GM21723 (cell line): Measurements from ENCODE around the gene MARCOL.
"Not testable (repeated sequence)": the region's sequence is repeated elsewhere in the genome, so short reads cannot be mapped to it uniquely, and the experiment has no call there.

Source experiments
- ATAC-seq: cut with Tn5 transposase; IDR thresholded peaks from one replicate; pipeline ENCODE4 v1.9.1; 2021; ENCODE audit warnings: mild to moderate bottlenecking, moderate library complexity; ENCODE audit not compliant: unreplicated experiment

Gene MARCOL

GRCh38 chr5:148261221-148261620, 22.9 kb downstream of the MARCOL start:
- no peak for ATAC-seq

- no peak for ATAC-seq
Measured at GRCh38 chr5:148267962-148268361, 29.6 kb downstream of the MARCOL start.

DNA sequence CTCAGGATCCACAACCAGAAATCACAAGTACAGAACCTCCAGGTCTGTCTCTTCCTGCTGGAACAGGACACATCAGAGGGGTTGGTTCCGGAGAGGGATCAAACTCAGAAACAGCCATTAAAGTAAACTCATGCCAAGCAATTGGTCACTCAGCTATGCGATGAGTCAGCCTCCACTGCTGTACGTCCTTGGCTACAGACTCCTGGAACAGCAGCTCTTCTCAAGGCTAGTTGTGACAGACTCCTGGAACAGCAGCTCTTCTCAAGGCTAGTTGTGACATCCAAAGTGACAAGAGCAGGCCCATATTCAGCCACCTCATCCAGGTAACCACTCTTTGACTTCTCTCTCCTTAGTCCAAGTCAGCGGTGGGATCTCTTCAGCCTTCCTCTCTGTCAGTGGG, 30.2 kb downstream of the MARCOL start, which contains the start of gene SPINK13:
Gene SPINK13 (plus strand): TSS at position 229 of the 400 bp plus-strand sequence. CDS start 1,279 bp downstream, outside the sequence.
- ATAC-seq = no peak

DNA sequence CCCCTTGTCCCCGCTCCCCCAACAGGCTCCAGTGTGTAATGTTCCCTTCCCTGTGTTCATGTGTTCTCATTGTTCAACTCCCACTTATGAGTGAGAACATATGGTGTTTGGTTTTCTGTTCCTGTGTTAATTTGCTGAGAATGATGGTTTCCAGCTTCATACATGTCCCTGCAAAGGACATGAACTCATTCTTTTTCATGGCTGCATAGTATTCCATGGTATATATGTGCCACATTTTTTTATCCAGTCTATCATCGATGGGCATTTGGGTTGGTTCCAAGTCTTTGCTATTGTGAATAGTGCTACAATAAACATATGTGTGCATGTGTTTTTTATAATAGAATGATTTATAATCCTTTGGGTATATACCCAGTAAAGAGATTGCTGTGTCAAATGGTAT, 36.8 kb downstream of the MARCOL start:
- ATAC-seq = not testable (repeated sequence)

GRCh38 chr5:148280893-148281292, 42.6 kb downstream of the MARCOL start:
- not testable (repeated sequence) for ATAC-seq

GRCh38 chr5:148281336-148281735, 43.0 kb downstream of the MARCOL start:
- not testable (repeated sequence) for ATAC-seq

DNA sequence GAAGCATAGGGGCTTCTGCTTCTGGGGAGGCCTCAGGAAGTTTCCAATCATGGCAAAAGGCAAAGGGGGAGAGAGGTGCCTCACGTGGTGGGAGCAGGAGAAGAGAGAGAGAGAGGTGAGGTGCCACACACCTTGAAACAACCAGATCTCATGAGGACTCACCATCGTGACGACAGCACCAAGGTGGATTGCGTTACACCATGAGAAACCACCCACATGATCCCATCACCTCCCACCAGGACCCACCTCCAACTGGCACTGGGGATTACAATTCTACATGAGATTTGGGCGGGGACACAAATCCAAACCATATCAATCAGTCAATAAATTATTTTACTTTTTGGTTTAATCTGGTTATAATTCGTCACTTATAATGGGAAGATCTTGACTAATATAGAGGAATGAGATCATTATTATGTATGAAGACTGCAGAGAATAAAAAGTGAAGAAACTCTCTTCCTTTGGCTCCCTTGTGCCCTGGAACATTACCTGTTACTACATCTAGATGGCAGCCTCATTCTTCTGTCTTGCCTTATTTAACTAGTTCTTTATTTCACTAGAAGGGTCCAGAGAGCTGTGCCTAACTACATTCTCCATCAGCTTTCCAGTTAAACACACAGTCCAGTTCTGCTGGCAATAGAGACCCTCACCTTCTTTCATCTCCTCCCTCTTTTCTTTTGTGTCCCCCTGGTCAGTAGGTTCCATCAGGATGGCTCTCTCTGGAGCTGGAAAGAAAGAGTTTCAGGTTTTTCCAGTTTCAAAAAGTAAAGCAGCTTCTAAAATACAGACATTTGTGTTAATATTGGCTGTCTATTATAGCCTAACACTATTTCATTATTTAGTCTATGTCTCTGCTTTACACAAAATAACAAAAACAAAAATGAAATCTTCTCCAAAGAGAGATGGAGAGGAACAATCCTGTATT, 52.2 kb downstream of the MARCOL start:
- no peak for ATAC-seq
